BJ (cell line): ENCODE data around the gene FOXP1. TPM values are rescaled to one million over a fixed set of nuclear protein-coding genes. Genes with fewer than 3 reads are reported as not detected.

Experiments used
- CTCF ChIA-PET: fragments of 350-600 bp; formaldehyde crosslinking; extraction: SDS; loops from one replicate; lab custom pipeline; 2021; ENCODE audit warnings: antibody characterized with exemption, inconsistent platforms; lab: Yijun Ruan, JAX
- POLR2A ChIA-PET: fragments of 300-600 bp; sonication (Branson Sonifier 250); formaldehyde crosslinking; extraction: SDS; loops from one replicate; lab custom pipeline; 2021; ENCODE audit warnings: antibody characterized with exemption; lab: Charles Lee
- DNase-seq: peaks from one replicate; pipeline ENCODE4 v3.0.0-alpha.2; 2011; ENCODE audit warnings: low read depth
- H3K27me3 ChIP-seq: 2 replicates; pipeline ENCODE4 v1.6.0; 2011; ENCODE audit warnings: low read length; ENCODE audit not compliant: control insufficient read depth, insufficient read depth
- H3K36me3 ChIP-seq: 2 replicates; pipeline ENCODE4 v1.5.1; 2011; ENCODE audit warnings: low read length; ENCODE audit not compliant: control insufficient read depth, insufficient read depth
- H3K4me3 ChIP-seq: 2 replicates; pipeline ENCODE4 v1.5.1; 2011; ENCODE audit warnings: low read depth, mild to moderate bottlenecking, control low read depth, low read length
- polyA plus RNA-seq: library from polyadenylated mRNA; depleted of rRNA; stranded (reverse); fragments of >200 nt; gene quantifications from 2 replicates; pipeline ENCODE4 v1.2.3, GENCODE V29; 2011
- TF ChIP-seq, protein P1 (sequence below): IDR thresholded peaks from 2 replicates; pipeline ENCODE4 v1.5.1; 2011; ENCODE audit warnings: low read depth, mild to moderate bottlenecking, control low read depth, inconsistent platforms, low read length, moderate library complexity; ENCODE audit not compliant: insufficient read depth

FOXP1 gene
- polyA plus RNA-seq, 1 experiment, result 37.0 TPM

DNA sequence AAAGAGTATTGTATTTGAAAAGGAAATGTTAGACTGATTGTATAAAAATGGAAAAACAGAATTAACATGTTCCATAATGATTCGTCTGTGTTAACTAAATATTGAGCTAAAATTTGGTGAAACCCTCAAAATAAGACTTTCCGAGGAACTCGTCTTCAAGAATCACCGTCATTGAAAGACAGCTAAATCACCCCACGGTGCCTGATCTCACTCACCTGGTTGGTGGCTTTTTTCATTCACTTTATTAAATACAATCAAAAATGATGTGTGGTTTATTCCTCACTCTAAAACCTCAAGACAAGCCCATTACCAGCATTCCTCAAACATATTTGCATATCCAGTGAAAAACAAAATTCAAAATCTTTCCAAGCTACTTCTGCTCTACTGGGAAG is 153.9 kb downstream of the FOXP1 start:
- CTCF ChIA-PET, result no interaction called here

GRCh38 chr3:71428841-71429596 is 154.5 kb downstream of the FOXP1 start:
- no peak for DNase-seq
- CTCF ChIA-PET, result interaction anchor here (0.6 kb wide), 1 partner anchor 158 kb away, joined by 3 read pairs; no protein-coding TSS in a partner anchor
- Histone ChIP-seq H3K27me3 (no peaks in the 10 kb centered on the region), H3K4me3 (no peak overlapping the region), H3K36me3 (no peaks in the 10 kb centered on the region)
- POLR2A ChIA-PET, result no interaction called here
- TF ChIP-seq, protein P1, sequence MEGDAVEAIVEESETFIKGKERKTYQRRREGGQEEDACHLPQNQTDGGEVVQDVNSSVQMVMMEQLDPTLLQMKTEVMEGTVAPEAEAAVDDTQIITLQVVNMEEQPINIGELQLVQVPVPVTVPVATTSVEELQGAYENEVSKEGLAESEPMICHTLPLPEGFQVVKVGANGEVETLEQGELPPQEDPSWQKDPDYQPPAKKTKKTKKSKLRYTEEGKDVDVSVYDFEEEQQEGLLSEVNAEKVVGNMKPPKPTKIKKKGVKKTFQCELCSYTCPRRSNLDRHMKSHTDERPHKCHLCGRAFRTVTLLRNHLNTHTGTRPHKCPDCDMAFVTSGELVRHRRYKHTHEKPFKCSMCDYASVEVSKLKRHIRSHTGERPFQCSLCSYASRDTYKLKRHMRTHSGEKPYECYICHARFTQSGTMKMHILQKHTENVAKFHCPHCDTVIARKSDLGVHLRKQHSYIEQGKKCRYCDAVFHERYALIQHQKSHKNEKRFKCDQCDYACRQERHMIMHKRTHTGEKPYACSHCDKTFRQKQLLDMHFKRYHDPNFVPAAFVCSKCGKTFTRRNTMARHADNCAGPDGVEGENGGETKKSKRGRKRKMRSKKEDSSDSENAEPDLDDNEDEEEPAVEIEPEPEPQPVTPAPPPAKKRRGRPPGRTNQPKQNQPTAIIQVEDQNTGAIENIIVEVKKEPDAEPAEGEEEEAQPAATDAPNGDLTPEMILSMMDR, result no peak

More for the DNA sequence above, 153.9 kb downstream of the FOXP1 start:
- no peak for DNase-seq
- H3K36me3 ChIP-seq, result no peaks in the 10 kb centered on the region
- H3K4me3 ChIP-seq, result no peak overlapping the region
- POLR2A ChIA-PET, result no interaction called here
- TF ChIP-seq, protein P1, result no peak
- no peaks in the 10 kb centered on the region for H3K27me3 ChIP-seq

DNA sequence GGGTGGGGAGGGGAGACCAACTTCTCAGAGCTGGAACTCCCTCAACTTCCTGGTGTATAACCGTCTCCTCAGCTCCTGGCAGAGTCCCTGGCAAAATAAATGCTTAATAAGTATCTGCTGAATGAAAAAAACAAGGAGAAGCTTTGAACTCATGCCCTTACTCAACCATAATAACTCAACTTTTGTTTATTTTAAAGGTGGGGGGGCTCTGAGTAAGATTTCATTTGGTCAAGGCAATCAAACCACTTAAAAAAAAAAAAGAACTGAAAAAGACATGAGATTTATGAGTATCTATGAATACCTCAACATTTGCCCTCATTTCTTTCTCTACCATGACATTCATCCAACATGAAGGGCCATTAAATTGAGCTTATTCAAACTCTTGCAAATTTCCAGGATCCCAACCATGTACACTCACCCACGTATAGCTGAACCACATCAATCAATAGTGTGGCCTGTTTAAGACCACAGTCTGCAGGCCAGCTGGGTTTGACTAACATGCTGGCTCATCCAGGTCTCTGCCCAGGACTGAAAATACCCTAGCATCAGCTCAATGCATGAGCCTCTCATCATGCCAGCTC is 157.9 kb downstream of the FOXP1 start:
- TF ChIP-seq, protein P1, result no peak
- peaks cover 1% of the 10 kb centered on the region; the same call in 1 of the 2 replicates for H3K36me3 ChIP-seq
- DNase-seq, result peak; percentile 70
- POLR2A ChIA-PET, result interaction anchor here (0.6 to 0.7 kb wide), 3 partner anchors 11 to 360 kb away, joined by 3 to 9 read pairs (median 6); no protein-coding TSS in a partner anchor
- CTCF ChIA-PET, result interaction anchor here (0.9 to 1.9 kb wide), 4 partner anchors 8 to 161 kb away, joined by 3 to 5 read pairs (median 4); no protein-coding TSS in a partner anchor
- H3K27me3 ChIP-seq, result no peaks in the 10 kb centered on the region
- no peak overlapping the region for H3K4me3 ChIP-seq

DNA sequence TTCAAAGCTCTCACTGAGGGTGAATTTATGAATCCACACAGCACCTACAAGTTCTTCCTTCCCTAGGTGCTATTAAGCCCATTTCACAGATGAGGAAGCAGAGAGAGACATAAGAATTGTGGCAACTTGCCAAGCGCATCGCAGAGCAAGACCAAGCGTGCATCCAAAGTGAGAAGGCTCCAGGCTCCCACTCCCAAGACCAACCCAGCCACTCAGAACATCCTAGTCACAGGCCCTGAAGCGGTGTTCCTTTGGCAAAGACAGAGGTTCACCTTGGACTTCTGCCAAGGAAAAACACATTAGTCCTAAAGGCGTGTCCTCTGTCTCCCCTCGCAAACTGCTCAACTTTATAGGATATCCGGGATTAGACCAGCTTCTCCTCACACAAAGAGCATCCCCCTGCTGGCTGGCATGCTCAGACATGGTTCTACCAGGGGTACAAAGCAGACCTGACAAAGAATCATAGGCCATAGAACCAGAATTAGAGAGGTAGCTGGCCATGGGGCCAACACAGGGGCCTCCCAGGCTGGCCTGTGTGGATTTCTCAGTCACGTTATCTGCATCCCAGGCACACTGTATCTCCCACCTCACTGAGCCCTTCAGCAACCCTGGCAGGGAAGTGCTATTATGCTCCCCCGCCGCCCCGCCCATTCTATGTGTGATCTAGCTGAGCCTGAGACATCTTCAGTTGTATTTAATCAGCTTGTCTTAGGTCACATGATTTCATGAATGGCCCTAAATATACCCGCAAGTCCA is 160.2 kb downstream of the FOXP1 start:
- H3K4me3 ChIP-seq, result no peak overlapping the region
- H3K36me3 ChIP-seq, result peaks cover 1% of the 10 kb centered on the region; the same call in 1 of the 2 replicates
- ChIA-PET CTCF (interaction anchor here (2.5 kb wide), 1 partner anchor 25 kb away, joined by 10 read pairs; no protein-coding TSS in a partner anchor), POLR2A (no interaction called here)
- DNase-seq, result no peak
- TF ChIP-seq, protein P1, result no peak
- no peaks in the 10 kb centered on the region for H3K27me3 ChIP-seq
